DMS79 treated with DMSO at 0.1 percent for 48 hours (cell line): ENCODE measurements around the gene BCAS1.

Source experiments
- DNase-seq: peaks from one replicate; lab custom pipeline; 2025; lab: John Stamatoyannopoulos, UW

The BCAS1 gene

GRCh38 chr20:54070187-54070987, at the start of gene BCAS1:
TSS of gene BCAS1 (minus strand) at chr20:54070594. CDS start at chr20:54058718, 11,876 bp downstream.
- no peak for DNase-seq

- no peak for DNase-seq
These were observed 49.4 kb upstream of the BCAS1 start for GRCh38 chr20:54119744-54120143.

GRCh38 chr20:54118220-54119001, 48.0 kb upstream of the BCAS1 start:
- DNase-seq = no peak

- DNase-seq = no peak
These were observed 46.3 kb upstream of the BCAS1 start for GRCh38 chr20:54116550-54117235.

GRCh38 chr20:54115172-54115854, 44.9 kb upstream of the BCAS1 start:
- DNase-seq = no peak

- DNase-seq = no peak
These were observed 43.7 kb upstream of the BCAS1 start for GRCh38 chr20:54114109-54114508.

GRCh38 chr20:54113566-54113965, 43.2 kb upstream of the BCAS1 start:
- no peak for DNase-seq

- DNase-seq = no peak
These were observed 42.0 kb upstream of the BCAS1 start for GRCh38 chr20:54112221-54112884.

GRCh38 chr20:54111460-54111859, 41.1 kb upstream of the BCAS1 start:
- no peak for DNase-seq

GRCh38 chr20:54110457-54110856, 40.1 kb upstream of the BCAS1 start:
- no peak for DNase-seq

- DNase-seq = no peak
These were observed 39.6 kb upstream of the BCAS1 start for GRCh38 chr20:54110041-54110440.

- DNase-seq = no peak
These were observed 38.4 kb upstream of the BCAS1 start for GRCh38 chr20:54108817-54109216.

GRCh38 chr20:54108326-54108642, 37.9 kb upstream of the BCAS1 start:
- DNase-seq = no peak

- DNase-seq = no peak
These were observed 37.4 kb upstream of the BCAS1 start for GRCh38 chr20:54107600-54108325.

GRCh38 chr20:54107181-54107580, 36.8 kb upstream of the BCAS1 start:
- DNase-seq = no peak

GRCh38 chr20:54106162-54106561, 35.8 kb upstream of the BCAS1 start:
- no peak for DNase-seq

GRCh38 chr20:54105653-54106052, 35.3 kb upstream of the BCAS1 start:
- no peak for DNase-seq

- DNase-seq = no peak
These were observed 34.4 kb upstream of the BCAS1 start for GRCh38 chr20:54104781-54105180.

GRCh38 chr20:54103762-54104600, 33.6 kb upstream of the BCAS1 start:
- DNase-seq = no peak
